ENCODE results near the gene CELF5. TPM values are rescaled to one million over a fixed set of nuclear protein-coding genes. Genes with fewer than 3 reads are reported as not detected.
A peak's percentile ranks its signal among the peaks of the same experiment; 100 is the strongest.

The CELF5 gene
- total and polyA plus RNA-seq, 9 of the 15 experiments (the other 6 are each of a cell fraction or from before 2014, with no cell fraction given): 0.01 to 0.56 (median 0.22) TPM

DNA sequence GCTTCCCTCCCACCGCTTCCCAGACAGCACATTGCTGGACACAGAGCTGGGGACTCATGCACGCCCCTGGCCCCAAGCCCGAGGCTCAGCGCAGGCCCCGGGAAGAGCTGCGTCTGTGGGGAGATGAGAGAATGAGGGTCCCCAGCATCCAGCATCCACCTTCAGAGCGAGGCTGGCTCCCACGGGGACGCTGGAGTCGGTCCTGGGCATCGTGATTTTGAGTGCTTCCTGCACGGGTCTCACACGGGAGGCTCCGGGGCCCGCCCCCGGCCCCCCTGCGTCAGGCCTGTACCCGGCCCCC lies 34.0 kb upstream of the CELF5 start:
- TF ChIP-seq E2F3 (CRISPR knock-in tag; IDR thresholded peaks at IDR 0.05) (no peak), FOXA1 (IDR thresholded peaks at IDR 0.05; ENCODE audit: borderline replicate concordance) (no peak), TAF7 (tag; IDR thresholded peaks at IDR 0.05) (no peak), ZBTB1 (CRISPR knock-in tag; IDR thresholded peaks at IDR 0.05; ENCODE audit: borderline replicate concordance, low read depth) (no peak), ZBTB49 (CRISPR knock-in tag; IDR thresholded peaks at IDR 0.05; ENCODE audit: borderline replicate concordance) (no peak), TRIM28 (IDR thresholded peaks at IDR 0.05) (no peak), NR2F6 (CRISPR knock-in tag; IDR thresholded peaks at IDR 0.05) (no peak), HOXB6 (CRISPR knock-in tag; IDR thresholded peaks at IDR 0.05; ENCODE audit: borderline replicate concordance) (no peak), CBX2 (IDR thresholded peaks at IDR 0.05; ENCODE audit: insufficient read depth, low read length, poor library complexity, severe bottlenecking) (no peak), HDAC8 (tag; IDR thresholded peaks at IDR 0.05) (no peak), ZC3H8 (IDR thresholded peaks at IDR 0.05) (no peak), CREM (IDR thresholded peaks at IDR 0.05; ENCODE audit: low read depth) (no peak), ZNF197 (CRISPR knock-in tag; IDR thresholded peaks at IDR 0.05; ENCODE audit: low read depth) (no peak), KLF10 (CRISPR knock-in tag; IDR thresholded peaks at IDR 0.05) (no peak)
- TF ChIP-seq, protein P1, sequence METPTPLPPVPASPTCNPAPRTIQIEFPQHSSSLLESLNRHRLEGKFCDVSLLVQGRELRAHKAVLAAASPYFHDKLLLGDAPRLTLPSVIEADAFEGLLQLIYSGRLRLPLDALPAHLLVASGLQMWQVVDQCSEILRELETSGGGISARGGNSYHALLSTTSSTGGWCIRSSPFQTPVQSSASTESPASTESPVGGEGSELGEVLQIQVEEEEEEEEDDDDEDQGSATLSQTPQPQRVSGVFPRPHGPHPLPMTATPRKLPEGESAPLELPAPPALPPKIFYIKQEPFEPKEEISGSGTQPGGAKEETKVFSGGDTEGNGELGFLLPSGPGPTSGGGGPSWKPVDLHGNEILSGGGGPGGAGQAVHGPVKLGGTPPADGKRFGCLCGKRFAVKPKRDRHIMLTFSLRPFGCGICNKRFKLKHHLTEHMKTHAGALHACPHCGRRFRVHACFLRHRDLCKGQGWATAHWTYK (CRISPR knock-in tag; IDR thresholded peaks at IDR 0.05): no peak
- peaks cover 70% of the 10 kb centered on the region; the same call in 2 of the 3 replicates for H3K36me3 ChIP-seq (ENCODE audit: control insufficient read depth, insufficient read depth, low read length)
- H3K4me3 ChIP-seq: no peak overlapping the region
- CTCF ChIA-PET (ENCODE audit: low intra/inter-chr PET ratio): no interaction called here
- H3K4me1 ChIP-seq (replicated peaks in 1 of 2; ENCODE audit: control insufficient read depth in 2 of 2, insufficient read depth in 2 of 2, low read length in 2 of 2): peaks cover 21 to 94% of the 10 kb centered on the region in 2 experiments
- H3K79me2 ChIP-seq (ENCODE audit: control insufficient read depth, insufficient read depth, low read length): peaks cover 84% of the 10 kb centered on the region
- peak overlapping the region in 1 of 2 experiments; percentile 99; a peak in 2 of 4 replicates for H3K9ac ChIP-seq (ENCODE audit: insufficient read depth in 1 of 2, low read depth in 2 of 2, low read length in 2 of 2)
- no peaks in the 10 kb centered on the region for H3K9me3 ChIP-seq (replicated peaks; ENCODE audit: control insufficient read depth, insufficient read depth, low read depth, low read length)
- H4K20me1 ChIP-seq (replicated peaks; ENCODE audit: control insufficient read depth, insufficient read depth, low read length): peaks cover 33% of the 10 kb centered on the region; the same call in 1 of the 2 replicates
- no peaks in the 10 kb centered on the region for H3K9me1 ChIP-seq (ENCODE audit: control insufficient read depth, insufficient read depth, low read length)
- in situ Hi-C loops (cut with MboI) (no loop called here), intact Hi-C loops (cut with micrococcal nuclease) (no loop called here)
- POLR2A ChIA-PET: no interaction called here
- WGBS (ENCODE audit: insufficient coverage, low coverage, missing lambda C conversion rate): 94% methylated on average over 12 of the region's 18 CpGs
- BruUV-seq (replicated peaks): no TSS peak
- ATAC-seq (no peak), DNase-seq (ENCODE audit: extremely low read depth in 1 of 4, low spot score in 3 of 4) (no peak), FAIRE-seq (no peak)
- H3K4me2 ChIP-seq (ENCODE audit: insufficient read depth, low read length): no peak overlapping the region
- H3K27ac ChIP-seq (ENCODE audit: extremely low read depth, low read depth, low read length): no peak overlapping the region
- H3K27me3 ChIP-seq (ENCODE audit: control insufficient read depth in 2 of 2, insufficient read depth in 2 of 2, low read length in 2 of 2): no peaks in the 10 kb centered on the region
- no peak overlapping the region for H2AFZ ChIP-seq (ENCODE audit: low read depth, low read length)

Data from K562 (cell line).